MM.1S (cell line): ENCODE results near the gene LRRC4C.

Source experiments
- DNase-seq: peaks from one replicate; pipeline ENCODE4 v3.0.0-alpha.2; 2015
- H2AFZ ChIP-seq: fragments of 300-600 bp; sonication (generic); 2 replicates; pipeline ENCODE4 v1.6.0; 2016; ENCODE audit warnings: antibody characterized with exemption, low read length
- H3F3A ChIP-seq: fragments of 300-600 bp; sonication (generic); 2 replicates; pipeline ENCODE4 v1.6.1; 2016; ENCODE audit warnings: mild to moderate bottlenecking, antibody characterized with exemption, low read length, moderate library complexity, mixed read lengths; ENCODE audit not compliant: insufficient read depth
- H3K27ac ChIP-seq: fragments of 300-600 bp; sonication (generic); 2 replicates; pipeline ENCODE4 v1.5.1; 2016; ENCODE audit warnings: mild to moderate bottlenecking, low read length
- H3K27me3 ChIP-seq: fragments of 300-600 bp; sonication (generic); replicated peaks from 2 replicates; pipeline ENCODE4 v1.6.0; 2016; ENCODE audit warnings: low read length; ENCODE audit not compliant: insufficient read depth
- H3K36me3 ChIP-seq: fragments of 300-600 bp; sonication (generic); replicated peaks from 2 replicates; pipeline ENCODE4 v1.6.1; 2016; ENCODE audit warnings: mild to moderate bottlenecking, low read length, mixed read lengths; ENCODE audit not compliant: insufficient read depth
- H3K4me1 ChIP-seq: fragments of 300-600 bp; sonication (generic); 2 replicates; pipeline ENCODE4 v1.6.1; 2016; ENCODE audit warnings: low read length, mixed read lengths
- H3K4me2 ChIP-seq: fragments of 300-600 bp; sonication (generic); 2 replicates; pipeline ENCODE4 v1.6.0; 2016; ENCODE audit warnings: low read depth, low read length
- H3K4me3 ChIP-seq: fragments of 300-600 bp; sonication (generic); 2 replicates; pipeline ENCODE4 v1.5.1; 2016; ENCODE audit warnings: low read length, mixed read lengths
- H3K79me2 ChIP-seq: fragments of 300-600 bp; sonication (generic); 2 replicates; pipeline ENCODE4 v1.6.1; 2016; ENCODE audit warnings: mixed run types, low read length, mixed read lengths
- H3K9ac ChIP-seq: fragments of 300-600 bp; sonication (generic); 2 replicates; pipeline ENCODE4 v1.6.1; 2016; ENCODE audit warnings: low read length, mixed read lengths
- H3K9me2 ChIP-seq: fragments of 300-600 bp; sonication (generic); replicated peaks from 2 replicates; pipeline ENCODE4 v1.6.1; 2016; ENCODE audit warnings: mild to moderate bottlenecking, low read length, mixed read lengths; ENCODE audit not compliant: insufficient read depth
- H3K9me3 ChIP-seq: fragments of 300-600 bp; sonication (generic); replicated peaks from 2 replicates; pipeline ENCODE4 v1.6.1; 2016; ENCODE audit warnings: mild to moderate bottlenecking, low read length, mixed read lengths; ENCODE audit not compliant: insufficient read depth
- H4K20me1 ChIP-seq: fragments of 300-600 bp; sonication (generic); 2 replicates; pipeline ENCODE4 v1.6.1; 2016; ENCODE audit warnings: mild to moderate bottlenecking, low read length, moderate library complexity, mixed read lengths; ENCODE audit not compliant: insufficient read depth
- CTCF ChIP-seq: fragments of 300-600 bp; sonication (generic); IDR thresholded peaks from 2 replicates; pipeline ENCODE4 v1.5.1; 2016; ENCODE audit warnings: antibody characterized with exemption, low read length, mixed read lengths
- EZH2 ChIP-seq: fragments of 300-600 bp; sonication (generic); optimal IDR thresholded peaks from 2 replicates; pipeline ENCODE3; 2017; ENCODE audit warnings: low read depth, mild to moderate bottlenecking, antibody characterized with exemption, low read length, mixed read lengths
- EZH2phosphoT487 ChIP-seq: fragments of 300-600 bp; sonication (generic); IDR thresholded peaks from 2 replicates; pipeline ENCODE4 v1.6.1; 2018; ENCODE audit warnings: antibody characterized with exemption, low read length

Gene LRRC4C

GRCh38 chr11:40230821-40231220 lies 1228.6 kb downstream of the LRRC4C start:
- H3K27me3 ChIP-seq: no peaks in the 10 kb centered on the region
- no peaks in the 10 kb centered on the region for H4K20me1 ChIP-seq
- no peak for TF ChIP-seq EZH2phosphoT487
- no peak for TF ChIP-seq CTCF
- no peak for TF ChIP-seq EZH2
- no peaks in the 10 kb centered on the region for H3K79me2 ChIP-seq
- H3K36me3 ChIP-seq: no peaks in the 10 kb centered on the region
- DNase-seq: no peak
- no peaks in the 10 kb centered on the region for H3K9me3 ChIP-seq
- no peak overlapping the region for H2AFZ ChIP-seq
- no peak overlapping the region for H3K4me2 ChIP-seq
- no peak overlapping the region for H3K27ac ChIP-seq
- H3K4me3 ChIP-seq: no peak overlapping the region
- no peak overlapping the region for H3K9ac ChIP-seq
- H3K9me2 ChIP-seq: no peaks in the 10 kb centered on the region
- H3K4me1 ChIP-seq: no peaks in the 10 kb centered on the region
- H3F3A ChIP-seq: no peaks in the 10 kb centered on the region

- no peaks in the 10 kb centered on the region for H3K27me3 ChIP-seq
- no peaks in the 10 kb centered on the region for H3F3A ChIP-seq
- no peaks in the 10 kb centered on the region for H3K79me2 ChIP-seq
- H3K9me3 ChIP-seq: no peaks in the 10 kb centered on the region
- no peak for DNase-seq
- H3K4me2 ChIP-seq: no peak overlapping the region
- no peak for TF ChIP-seq EZH2phosphoT487
- no peak for TF ChIP-seq CTCF
- TF ChIP-seq EZH2: no peak
- no peak overlapping the region for H3K9ac ChIP-seq
- H2AFZ ChIP-seq: no peak overlapping the region
- H3K27ac ChIP-seq: no peak overlapping the region
- no peaks in the 10 kb centered on the region for H3K36me3 ChIP-seq
- no peaks in the 10 kb centered on the region for H4K20me1 ChIP-seq
- H3K4me3 ChIP-seq: no peak overlapping the region
- no peaks in the 10 kb centered on the region for H3K9me2 ChIP-seq
- H3K4me1 ChIP-seq: no peaks in the 10 kb centered on the region
Measured at GRCh38 chr11:40228662-40229061, 1230.8 kb downstream of the LRRC4C start.

- Histone ChIP-seq H3K4me3 (no peak overlapping the region), H3K27ac (no peak overlapping the region), H3K27me3 (no peaks in the 10 kb centered on the region), H3F3A (no peaks in the 10 kb centered on the region), H4K20me1 (no peaks in the 10 kb centered on the region), H3K9ac (no peak overlapping the region), H3K36me3 (no peaks in the 10 kb centered on the region), H3K79me2 (no peaks in the 10 kb centered on the region), H3K9me2 (no peaks in the 10 kb centered on the region), H3K4me1 (no peaks in the 10 kb centered on the region), H2AFZ (no peak overlapping the region), H3K4me2 (no peak overlapping the region), H3K9me3 (no peaks in the 10 kb centered on the region)
- DNase-seq: no peak
- TF ChIP-seq EZH2 (no peak), CTCF (no peak), EZH2phosphoT487 (no peak)
Measured at GRCh38 chr11:40227730-40228129, 1231.7 kb downstream of the LRRC4C start.
